M059J (cell line): ENCODE data around the gene ABI1. TPM values are rescaled to one million over a fixed set of nuclear protein-coding genes. Genes with fewer than 3 reads are reported as not detected.

Source experiments
- DNase-seq: peaks from one replicate; pipeline ENCODE4 v3.0.0-alpha.2; 2012; ENCODE audit warnings: low read depth
- total RNA-seq: library from RNA; depleted of rRNA; stranded (reverse); fragments of >200 nt; shearing (Covaris generic); gene quantifications from 2 replicates; pipeline ENCODE4 v1.2.3, GENCODE V29; 2014

The ABI1 gene
- total RNA-seq, 1 experiment from 2014 or later = 32.0 TPM

DNA sequence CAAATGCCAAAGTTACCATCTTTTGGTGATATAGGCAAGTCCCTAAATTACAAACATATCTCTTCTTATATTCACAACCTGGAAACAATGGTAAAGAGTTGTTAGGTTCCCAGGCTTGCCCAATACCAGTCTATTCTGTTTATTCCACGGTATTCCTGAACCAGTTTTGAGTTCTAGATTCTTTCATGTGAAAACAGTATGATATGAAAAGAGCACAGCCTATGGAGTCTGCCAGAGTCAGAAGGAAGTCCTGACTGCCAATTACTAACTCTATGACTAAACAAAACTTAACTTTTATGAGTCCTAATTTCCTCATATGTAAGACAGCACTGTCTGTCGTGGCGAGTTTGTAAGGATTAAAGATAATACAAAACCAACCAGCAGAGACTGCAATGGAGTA is 5.6 kb downstream of the ABI1 start:
- DNase-seq = peak; percentile 14

DNA sequence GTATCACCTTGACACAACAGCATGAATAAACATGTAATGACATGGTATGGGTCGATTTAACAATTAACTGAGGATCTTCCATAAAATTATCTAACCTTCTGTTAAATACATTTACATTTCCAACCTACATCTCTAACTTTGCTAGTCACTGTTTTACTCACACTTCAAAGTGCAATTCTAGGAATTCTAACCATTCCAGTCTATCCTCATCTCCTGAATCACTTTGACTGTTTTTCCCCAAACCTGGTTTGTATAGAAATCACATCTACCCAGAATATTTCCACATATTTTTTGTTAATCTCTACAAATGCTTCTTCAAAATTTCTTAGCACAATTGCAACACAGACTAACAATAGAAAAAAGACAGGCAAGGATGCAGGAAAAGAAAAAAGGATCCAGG is 6.2 kb downstream of the ABI1 start:
- DNase-seq = no peak

GRCh38 chr10:26844396-26844975 is 16.3 kb downstream of the ABI1 start:
- no peak for DNase-seq

DNA sequence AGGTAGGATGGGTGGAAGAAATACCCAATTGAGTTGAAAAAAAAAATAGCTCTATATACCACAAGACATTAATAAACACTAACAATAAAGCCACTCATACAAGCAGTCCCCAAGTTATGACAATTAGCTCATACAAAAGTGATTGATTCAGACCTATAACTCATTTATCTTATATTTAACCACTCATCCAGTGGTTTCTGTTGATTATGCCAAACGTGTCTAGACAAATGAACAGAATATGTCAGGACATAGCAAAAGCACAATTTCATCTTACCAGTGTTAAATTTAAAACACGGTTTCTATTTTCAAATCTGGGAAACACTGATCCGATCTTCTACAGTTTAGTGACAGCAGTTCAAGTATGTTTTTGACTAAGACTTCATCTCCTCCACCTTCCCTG is 17.0 kb downstream of the ABI1 start:
- no peak for DNase-seq

- DNase-seq = no peak
Measured at GRCh38 chr10:26841733-26842317, 18.9 kb downstream of the ABI1 start.

DNA sequence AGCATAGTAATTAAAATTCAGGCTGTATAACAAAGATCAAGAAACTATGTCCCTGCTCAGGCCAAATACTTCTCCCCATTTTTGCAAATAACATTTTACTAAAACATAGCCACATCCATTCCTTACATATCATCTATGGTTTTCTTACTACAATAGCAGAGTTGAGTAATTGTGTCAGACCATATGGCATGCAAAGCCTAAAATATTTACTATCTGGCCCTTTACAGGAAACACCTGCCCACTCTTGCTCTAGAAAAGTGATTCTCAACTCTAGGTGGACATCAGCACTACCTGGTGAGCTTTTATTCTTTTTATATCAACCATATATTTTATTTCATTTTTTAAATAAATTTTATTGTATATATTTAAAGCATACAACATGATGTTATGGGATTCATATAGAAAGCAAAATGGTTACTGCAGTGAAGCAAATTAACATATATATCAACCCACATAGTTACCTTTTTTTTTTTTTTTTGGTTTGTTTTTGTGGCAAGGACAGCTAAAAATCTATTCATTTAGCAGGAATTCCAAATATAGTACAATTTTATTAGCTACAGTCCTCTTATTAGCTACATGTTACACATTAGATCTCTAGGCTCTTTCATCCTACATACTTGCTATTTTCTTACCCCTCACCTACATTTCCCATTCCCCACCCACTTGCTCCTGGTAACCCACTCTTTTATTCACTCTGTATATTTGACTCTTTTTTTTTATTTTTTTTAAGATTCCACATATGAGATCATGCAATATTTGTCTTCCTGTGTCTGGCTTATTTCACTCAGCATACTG is 19.6 kb downstream of the ABI1 start:
- no peak for DNase-seq

DNA sequence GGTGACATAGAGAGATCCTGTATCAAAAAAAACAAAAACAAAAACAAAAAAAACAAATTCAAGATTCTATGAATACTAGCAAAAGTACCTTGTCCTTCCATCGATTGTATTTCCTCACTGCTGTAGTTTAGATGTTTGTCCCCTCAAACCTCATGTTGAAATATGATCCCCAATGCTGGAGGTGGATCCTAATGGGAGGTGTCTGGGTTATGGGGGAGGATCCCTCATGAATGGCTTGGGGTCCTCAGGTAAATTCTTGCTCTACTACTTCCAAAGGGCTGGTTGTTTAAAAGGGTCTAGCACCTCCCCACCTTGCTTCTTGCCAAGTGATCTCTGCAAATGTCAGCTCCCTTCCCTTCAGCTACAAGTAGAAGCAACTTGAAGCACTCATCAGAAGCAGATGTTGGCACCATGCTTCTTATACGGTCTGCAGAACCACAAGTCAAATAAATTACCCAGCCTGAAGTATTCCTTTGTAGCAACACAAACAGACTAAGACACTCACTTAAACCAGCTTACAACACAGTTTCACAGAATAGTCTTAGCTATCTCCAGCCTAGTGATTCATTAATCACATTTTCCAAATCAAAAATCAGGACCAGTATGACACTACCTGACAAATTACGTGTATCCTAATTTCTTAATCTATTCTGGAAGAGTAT is 20.7 kb downstream of the ABI1 start:
- DNase-seq = no peak

DNA sequence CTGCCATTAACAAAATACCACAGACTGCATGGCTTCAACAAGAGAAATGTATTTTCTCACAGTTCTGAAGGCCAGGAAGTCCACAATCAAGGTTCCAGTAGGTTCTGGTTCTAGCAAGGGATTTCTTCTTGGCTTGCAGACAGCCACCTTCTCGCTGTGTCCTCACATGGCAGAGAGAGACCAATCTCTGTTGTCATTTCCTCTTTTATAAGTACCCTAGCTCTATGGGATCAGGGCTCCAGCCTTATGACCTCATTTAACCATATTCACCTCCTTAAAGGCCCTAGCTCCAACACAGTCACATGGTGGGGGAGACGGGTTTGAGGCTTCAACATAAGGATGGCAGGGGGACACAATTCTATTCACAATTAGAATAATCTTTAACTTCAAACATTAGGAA is 23.6 kb downstream of the ABI1 start:
- no peak for DNase-seq

- DNase-seq = no peak
Measured at GRCh38 chr10:26835025-26835424, 25.7 kb downstream of the ABI1 start.

GRCh38 chr10:26832960-26833359 is 27.8 kb downstream of the ABI1 start:
- DNase-seq = no peak

DNA sequence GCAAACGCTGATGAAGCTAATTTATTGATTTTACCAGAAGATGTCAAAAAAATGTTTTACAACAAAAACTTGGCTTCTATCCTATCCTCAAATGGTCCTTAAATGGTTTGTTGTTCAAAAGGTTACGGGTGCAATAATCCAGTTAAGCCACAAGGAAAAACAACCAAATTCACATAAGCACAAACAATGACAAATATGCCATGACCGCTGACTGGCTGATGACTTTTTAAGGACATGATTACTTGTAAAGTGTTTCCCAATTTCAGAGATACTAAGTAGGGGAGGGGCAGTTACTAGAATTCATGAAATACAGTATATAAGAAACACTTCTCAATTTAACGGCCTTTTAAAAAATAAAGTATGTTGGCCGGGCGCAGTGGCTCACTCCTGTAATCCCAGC is 28.8 kb downstream of the ABI1 start:
- DNase-seq = no peak

GRCh38 chr10:26829810-26830515 is 30.8 kb downstream of the ABI1 start:
- no peak for DNase-seq

DNA sequence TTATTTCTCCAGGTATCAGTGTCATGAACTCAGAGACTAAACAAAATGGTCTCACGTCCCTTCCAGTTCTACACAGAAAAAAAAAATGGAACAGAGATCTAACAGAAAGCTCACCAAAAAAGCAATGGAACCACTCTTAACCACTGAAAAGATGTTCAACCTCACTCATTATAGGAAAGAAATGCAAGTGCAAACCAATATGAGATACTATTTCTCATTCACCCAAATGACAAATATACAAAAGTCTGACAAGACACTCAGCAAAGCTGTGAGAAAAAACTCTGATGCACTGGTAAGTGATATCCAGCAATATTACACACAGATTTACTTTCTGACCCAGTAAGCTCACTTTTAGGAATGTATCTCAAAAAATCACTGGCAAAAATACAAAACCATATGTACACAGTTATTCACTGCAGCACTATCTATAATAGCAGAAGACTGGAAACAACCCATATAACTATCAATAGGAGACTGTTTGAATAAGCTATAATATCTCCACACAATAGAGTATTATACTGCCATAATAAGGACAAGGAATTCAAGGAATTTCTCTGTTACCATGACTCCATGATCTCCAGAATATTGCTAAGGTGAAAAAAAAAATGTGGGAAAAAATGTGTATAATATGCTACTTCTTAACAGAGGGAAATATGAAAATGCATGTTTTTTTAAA is 36.6 kb downstream of the ABI1 start:
- no peak for DNase-seq

- peak; percentile 38 for DNase-seq
Measured at GRCh38 chr10:26821699-26822570, 38.8 kb downstream of the ABI1 start.

- no peak for DNase-seq
Measured at GRCh38 chr10:26815500-26815899, 45.3 kb downstream of the ABI1 start.

DNA sequence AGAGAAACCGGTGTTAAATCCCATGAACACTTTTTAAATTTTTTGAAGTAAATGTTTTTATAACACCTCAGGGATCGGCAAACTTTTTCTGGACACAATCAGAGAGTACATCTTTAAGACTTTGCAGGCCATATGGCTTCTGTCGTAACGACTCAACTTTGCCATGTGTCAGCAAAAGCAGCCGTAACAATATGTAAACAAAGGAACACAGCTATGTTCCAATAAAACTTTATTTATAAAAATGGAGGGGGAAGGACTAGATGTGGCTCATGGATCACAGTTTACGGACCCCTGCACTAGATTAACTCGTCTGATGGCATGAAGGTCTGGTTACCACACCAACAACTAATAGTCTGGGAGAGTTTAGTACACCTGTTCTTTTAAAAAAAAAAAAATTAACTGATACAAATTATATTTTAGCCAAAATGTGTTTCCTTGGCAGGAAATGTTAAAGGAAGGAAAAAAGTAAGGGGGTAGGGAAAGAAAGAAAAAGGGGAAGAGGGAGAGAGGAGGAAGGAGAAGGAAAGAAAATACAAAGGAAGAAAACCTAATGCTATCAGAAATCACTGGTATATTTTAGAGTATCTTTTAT is 50.2 kb downstream of the ABI1 start:
- DNase-seq = no peak

DNA sequence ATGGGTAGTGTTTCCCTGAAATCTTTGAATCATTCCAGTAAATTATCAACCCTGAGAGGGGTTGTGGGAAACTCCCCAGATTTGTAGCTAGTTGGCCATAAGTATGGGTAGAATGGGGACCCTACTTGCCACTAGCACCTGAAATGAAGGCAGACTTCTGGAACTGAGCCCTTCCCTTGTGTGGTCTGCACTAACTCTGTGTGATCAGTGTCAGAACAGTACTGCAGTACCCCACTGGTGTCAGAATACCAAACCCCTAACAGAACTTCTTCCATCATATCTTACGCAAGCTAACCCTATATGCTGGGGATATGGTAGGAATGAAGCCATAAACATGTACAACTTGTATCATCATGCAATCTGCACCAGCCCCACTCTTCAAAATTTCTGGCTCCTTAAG is 50.8 kb downstream of the ABI1 start:
- DNase-seq = no peak

GRCh38 chr10:26807532-26807931 is 53.2 kb downstream of the ABI1 start:
- no peak for DNase-seq

- DNase-seq = no peak
Measured at GRCh38 chr10:26806557-26806956, 54.2 kb downstream of the ABI1 start.

- DNase-seq = no peak
Measured at GRCh38 chr10:26805567-26806245, 55.1 kb downstream of the ABI1 start.
